HG02884 (cell line): ENCODE measurements around the gene STX19.
"Not testable (repeated sequence)": the region's sequence is repeated elsewhere in the genome, so short reads cannot be mapped to it uniquely, and the experiment has no call there.

Source experiments
- ATAC-seq: cut with Tn5 transposase; IDR thresholded peaks from one replicate; pipeline ENCODE4 v1.9.1; 2021; ENCODE audit warnings: mild to moderate bottlenecking, moderate library complexity; ENCODE audit not compliant: unreplicated experiment

Gene STX19

DNA sequence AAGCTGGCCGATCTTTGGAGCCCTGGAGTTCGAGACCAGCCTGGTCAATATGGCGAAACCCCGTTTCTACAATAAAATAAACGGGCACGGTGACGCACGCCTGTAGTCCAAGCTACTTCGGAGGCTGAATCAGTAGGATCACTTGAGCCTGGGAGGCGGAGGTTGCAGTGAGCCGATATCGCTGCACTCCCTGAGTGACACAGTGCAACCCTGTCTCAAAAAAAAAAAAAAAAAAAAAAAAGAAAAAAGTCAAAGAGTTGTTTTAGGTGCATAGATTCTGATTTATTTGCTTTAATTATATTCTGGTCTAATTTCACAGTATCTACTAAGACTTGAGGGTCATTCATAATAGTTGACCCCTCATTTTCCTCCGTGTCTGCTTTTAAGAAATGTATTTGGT lies 46.7 kb downstream of the STX19 start:
- no peak for ATAC-seq

- ATAC-seq = peak; percentile 100
These were observed 48.3 kb downstream of the STX19 start, which contains the start of gene ARL13B for GRCh38 chr3:93979850-93980676. ARL13B (plus strand) TSS chr3:93980155; CDS start chr3:93980424, 269 bp downstream.

DNA sequence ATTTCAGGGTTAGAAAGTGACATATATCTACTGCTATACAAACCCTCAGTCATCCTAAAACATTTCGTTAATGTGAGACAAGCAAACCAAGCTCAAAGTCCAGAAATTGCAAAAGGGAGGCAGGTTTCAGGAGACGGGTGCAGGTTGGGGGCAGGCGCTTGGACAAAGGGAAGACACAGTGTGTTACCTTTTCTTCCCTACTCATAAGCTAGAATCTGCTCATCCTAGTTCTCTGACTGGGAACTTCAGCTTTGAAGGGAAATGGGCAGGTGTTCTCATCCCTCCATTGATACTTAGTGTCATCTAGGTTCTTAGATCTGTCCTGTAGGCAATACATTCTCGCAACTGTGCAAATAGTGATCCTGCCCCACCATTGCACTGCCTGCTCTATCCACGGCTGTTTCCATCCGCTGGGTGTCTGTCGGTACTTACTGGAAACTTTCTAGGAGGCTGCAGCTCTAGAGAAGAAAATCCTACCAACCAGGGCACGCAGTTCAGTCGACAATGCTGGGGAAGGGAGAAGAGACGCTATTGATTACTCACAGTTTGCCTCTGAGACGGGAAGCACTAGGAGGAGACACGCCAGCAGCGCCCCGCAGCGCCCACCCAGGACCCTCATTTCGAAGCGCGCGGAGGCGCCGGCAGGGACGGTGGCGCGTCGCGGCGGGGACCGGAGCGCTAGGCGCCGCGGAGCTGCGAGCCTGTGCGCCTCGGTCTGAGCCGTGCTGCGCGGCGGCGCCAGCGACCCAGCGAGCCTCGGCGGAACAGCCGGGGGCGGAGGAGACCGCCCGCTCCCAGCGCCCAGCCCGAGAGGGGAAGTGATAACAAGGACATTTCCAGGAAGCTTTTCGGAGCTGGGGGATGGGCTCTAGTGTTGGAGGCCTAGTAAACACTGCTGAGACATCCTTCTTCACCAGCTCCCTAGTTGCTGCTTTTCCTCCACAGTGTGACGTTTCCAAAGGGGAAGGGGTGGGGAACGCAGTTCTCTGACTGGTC lies 55.0 kb downstream of the STX19 start, which contains the start of gene PROS1:
PROS1 (minus strand) TSS at position 766 of the 996 bp plus-strand sequence; CDS start at position 619, 147 bp downstream.
- ATAC-seq = peak; percentile 80

DNA sequence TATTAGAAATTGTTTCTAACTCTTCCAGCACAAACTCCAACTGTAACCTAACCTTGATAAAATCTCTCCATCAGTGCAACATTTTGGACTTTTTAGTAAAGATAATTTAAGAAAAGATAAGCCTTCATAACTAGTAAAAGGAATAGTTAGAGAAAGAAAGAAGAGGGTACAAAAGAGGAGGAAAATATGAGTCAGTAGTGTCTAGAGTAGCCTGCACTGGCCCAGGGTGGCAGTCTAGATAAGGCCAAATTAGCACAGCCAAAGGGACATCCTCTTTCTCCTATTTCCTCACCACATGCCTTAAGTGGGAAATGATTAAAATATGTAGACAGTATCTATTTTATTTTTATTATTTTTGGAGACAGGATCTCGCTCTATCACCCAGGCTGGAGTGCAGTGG lies 58.4 kb downstream of the STX19 start:
- no peak for ATAC-seq

DNA sequence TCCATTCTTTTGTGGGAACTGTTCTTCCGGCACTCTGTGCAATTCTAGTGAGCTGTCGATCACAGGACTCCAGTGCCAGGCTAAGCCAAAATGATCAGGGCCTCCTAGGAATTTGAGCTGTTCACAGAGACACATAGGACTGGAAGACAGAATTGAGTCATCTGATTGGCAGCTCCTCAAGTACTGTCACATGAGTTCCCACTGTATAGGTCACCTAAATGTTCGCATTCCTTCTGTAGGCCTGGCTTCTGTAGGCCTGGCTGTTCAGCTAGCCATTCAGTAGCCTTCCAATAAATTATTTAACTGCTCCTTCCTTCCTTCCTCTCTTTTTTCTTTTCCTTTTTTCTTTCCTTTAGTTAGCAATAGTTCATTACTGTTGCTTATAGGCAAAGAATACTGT lies 59.0 kb downstream of the STX19 start:
- ATAC-seq = no peak

GRCh38 chr3:93965106-93965505 lies 63.3 kb downstream of the STX19 start:
- not testable (repeated sequence) for ATAC-seq
